Measurements from ENCODE around the gene CFAP97D1. TPM values are rescaled to one million over a fixed set of nuclear protein-coding genes. Genes with fewer than 3 reads are reported as not detected.

CFAP97D1 gene
- total RNA-seq, 3 donors from 2014 or later: not detected

- Mint-ChIP-seq H3K27me3 (ENCODE audit: low read depth) (peaks cover 48% of the 10 kb centered on the region), H3K9me3 (no peaks in the 10 kb centered on the region), H3K4me1 (ENCODE audit: low read depth) (peaks cover 10% of the 10 kb centered on the region), H3K36me3 (ENCODE audit: insufficient read depth) (no peaks in the 10 kb centered on the region), H3K4me3 (peak overlapping the region; percentile 13)
- DNase-seq (no peak), ATAC-seq (no peak)
Measured at GRCh38 chr17:43834106-43834505, 53.9 kb downstream of the CFAP97D1 start.

Other genes with a start within 250 kb of the CFAP97D1 start
- gene ETV4, start 234.1 kb upstream of the CFAP97D1 start, total RNA-seq: 1 to 10 TPM; 1.1 to 2.2 (median 2.2) TPM
- under 1 TPM; 0.21 to 0.35 (median 0.24) TPM for gene MEOX1, start 118.5 kb upstream of the CFAP97D1 start, total RNA-seq
- not detected for gene SOST, start 21.6 kb upstream of the CFAP97D1 start, total RNA-seq
- 10 to 100 TPM; 16.9 to 17.4 (median 17.2) TPM for gene DUSP3, start 1.5 kb upstream of the CFAP97D1 start, total RNA-seq
- under 1 TPM; 0.24 to 0.94 (median 0.87) TPM for gene MPP3, start 52.7 kb downstream of the CFAP97D1 start, total RNA-seq
- not detected for gene CD300LG, start 66.7 kb downstream of the CFAP97D1 start, total RNA-seq
- gene MPP2, start 127.1 kb downstream of the CFAP97D1 start, total RNA-seq: under 1 TPM; 0.21 to 0.91 (median 0.54) TPM
- gene PPY, start 162.0 kb downstream of the CFAP97D1 start, total RNA-seq: not detected
- gene PYY, start 173.5 kb downstream of the CFAP97D1 start, total RNA-seq: not detected
- gene NAGS, start 224.2 kb downstream of the CFAP97D1 start, total RNA-seq: under 1 TPM; 0.25 to 0.52 (median 0.45) TPM
- gene TMEM101, start 234.5 kb downstream of the CFAP97D1 start, total RNA-seq: 10 to 100 TPM; 20.2 to 23.1 (median 22.5) TPM